Neural cell (in vitro differentiated cells): ENCODE results near the gene BLM.

ENCODE experiments used
- EP300 ChIP-seq: fragments of 450-650 bp; conservative IDR thresholded peaks from 2 replicates; pipeline ENCODE4 v1.6.1; 2014; ENCODE audit warnings: antibody characterized with exemption, mild to moderate bottlenecking, moderate library complexity; ENCODE audit not compliant: poor library complexity, severe bottlenecking
- EZH2 ChIP-seq: fragments of 200-600, 300-800 bp; shearing (Covaris generic), sonication (generic); IDR thresholded peaks from 2 replicates; pipeline ENCODE4 v1.6.1; 2014; ENCODE audit warnings: antibody characterized with exemption, low read length, borderline replicate concordance, mild to moderate bottlenecking; ENCODE audit not compliant: insufficient read depth, poor library complexity, severe bottlenecking
- TF ChIP-seq, protein P1 (sequence below): fragments of 450-650 bp; IDR thresholded peaks from 2 replicates; pipeline ENCODE4 v1.5.1; 2014; ENCODE audit warnings: antibody characterized with exemption, mild to moderate bottlenecking, moderate library complexity; ENCODE audit not compliant: poor library complexity, severe bottlenecking

DNA sequence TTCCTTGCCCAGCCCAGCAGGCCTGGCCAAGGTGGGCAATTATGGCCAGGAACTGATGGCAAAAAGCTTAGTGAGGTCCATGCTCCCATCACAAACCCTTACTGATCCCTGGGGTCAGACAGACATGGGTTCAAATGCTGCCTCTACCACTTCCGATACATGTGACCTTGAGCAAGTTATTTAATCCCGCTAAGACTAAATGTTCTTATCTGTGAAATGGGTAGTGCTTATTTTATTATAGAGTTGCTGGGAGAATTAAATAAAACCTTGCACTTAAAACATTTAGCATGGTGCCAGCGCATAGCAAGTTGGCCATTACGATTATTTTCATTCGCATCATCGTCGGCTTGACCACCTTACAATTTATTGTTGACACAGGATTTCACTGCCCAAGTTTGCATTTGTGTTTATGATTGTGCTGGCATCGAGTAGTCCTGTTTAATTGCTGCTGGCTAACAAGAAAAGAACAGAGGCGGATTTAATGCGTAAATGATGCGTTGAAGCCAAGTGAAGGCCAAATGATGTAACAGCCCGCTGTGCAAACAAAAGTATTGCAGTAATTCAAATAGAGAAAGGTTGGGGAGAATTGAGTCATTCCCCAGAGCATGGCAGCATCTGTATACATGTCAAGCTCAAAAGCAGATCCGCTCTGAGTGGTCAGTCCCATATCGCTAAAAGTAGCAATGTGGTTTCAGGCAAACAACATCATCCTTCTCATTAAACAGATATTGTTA is 144.0 kb downstream of the BLM start:
- no peak for TF ChIP-seq EZH2
- TF ChIP-seq EP300 = no peak
- TF ChIP-seq, protein P1, sequence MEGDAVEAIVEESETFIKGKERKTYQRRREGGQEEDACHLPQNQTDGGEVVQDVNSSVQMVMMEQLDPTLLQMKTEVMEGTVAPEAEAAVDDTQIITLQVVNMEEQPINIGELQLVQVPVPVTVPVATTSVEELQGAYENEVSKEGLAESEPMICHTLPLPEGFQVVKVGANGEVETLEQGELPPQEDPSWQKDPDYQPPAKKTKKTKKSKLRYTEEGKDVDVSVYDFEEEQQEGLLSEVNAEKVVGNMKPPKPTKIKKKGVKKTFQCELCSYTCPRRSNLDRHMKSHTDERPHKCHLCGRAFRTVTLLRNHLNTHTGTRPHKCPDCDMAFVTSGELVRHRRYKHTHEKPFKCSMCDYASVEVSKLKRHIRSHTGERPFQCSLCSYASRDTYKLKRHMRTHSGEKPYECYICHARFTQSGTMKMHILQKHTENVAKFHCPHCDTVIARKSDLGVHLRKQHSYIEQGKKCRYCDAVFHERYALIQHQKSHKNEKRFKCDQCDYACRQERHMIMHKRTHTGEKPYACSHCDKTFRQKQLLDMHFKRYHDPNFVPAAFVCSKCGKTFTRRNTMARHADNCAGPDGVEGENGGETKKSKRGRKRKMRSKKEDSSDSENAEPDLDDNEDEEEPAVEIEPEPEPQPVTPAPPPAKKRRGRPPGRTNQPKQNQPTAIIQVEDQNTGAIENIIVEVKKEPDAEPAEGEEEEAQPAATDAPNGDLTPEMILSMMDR = no peak
